Thyroid gland (tissue), 4 donors: ENCODE results near the gene ZNF66.
"Not testable (repeated sequence)": the region's sequence is repeated elsewhere in the genome, so short reads cannot be mapped to it uniquely, and the experiment has no call there.

Source experiments
- POLR2A ChIP-seq, 2 donors: fragments of 450-650 bp; IDR thresholded peaks; one replicate each; pipeline ENCODE4 v1.6.1; 2017; ENCODE audit warnings: antibody characterized with exemption in 2 of 2, mild to moderate bottlenecking in 2 of 2, moderate library complexity in 1 of 2
- TF ChIP-seq, protein P1 (sequence below), 6 experiments: fragments of 200-600 bp in 3 of 6; fragments of 450-650 bp in 3 of 6; sonication (generic) in 3 of 6; IDR thresholded peaks; one replicate each; pipeline ENCODE4 v1.5.1; 2016 to 2019; ENCODE audit warnings: antibody characterized with exemption in 6 of 6, mild to moderate bottlenecking in 2 of 6, inconsistent platforms in 1 of 6, moderate library complexity in 1 of 6

DNA sequence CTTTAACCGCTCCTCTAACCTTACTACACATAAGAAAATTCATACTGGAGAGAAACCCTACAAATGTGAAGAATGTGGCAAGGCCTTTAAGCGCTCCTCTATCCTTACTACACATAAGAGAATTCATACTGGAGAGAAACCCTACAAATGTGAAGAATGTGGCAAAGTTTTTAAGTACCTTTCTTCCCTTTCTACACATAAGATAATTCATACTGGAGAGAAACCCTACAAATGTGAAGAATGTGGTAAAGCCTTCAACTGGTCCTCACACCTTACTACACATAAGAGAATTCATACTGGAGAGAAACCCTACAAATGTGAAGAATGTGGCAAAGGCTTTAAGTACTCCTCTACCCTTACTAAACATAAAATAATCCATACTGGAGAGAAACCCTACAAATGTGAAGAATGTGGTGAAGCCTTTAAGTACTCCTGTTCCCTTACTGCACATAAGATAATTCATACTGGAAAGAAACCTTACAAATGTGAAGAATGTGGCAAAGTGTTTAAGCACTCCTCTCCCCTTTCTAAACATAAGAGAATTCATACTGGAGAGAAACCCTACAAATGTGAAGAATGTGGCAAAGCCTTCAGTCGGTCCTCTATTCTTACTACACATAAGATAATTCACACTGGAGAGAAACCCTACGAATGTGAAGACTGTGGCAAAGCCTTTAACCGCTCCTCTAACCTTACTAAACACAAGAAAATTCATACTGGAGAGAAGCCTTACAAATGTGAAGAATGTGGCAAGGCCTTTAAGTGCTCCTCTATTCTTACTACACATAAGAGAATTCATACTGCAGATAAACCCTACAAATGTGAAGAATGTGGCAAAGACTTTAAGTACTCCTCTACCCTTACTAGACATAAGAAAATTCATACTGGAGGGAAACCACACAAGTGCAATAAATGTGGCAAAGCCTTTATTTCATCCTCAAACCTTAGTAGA lies 30.5 kb downstream of the ZNF66 start:
- TF ChIP-seq, protein P1, sequence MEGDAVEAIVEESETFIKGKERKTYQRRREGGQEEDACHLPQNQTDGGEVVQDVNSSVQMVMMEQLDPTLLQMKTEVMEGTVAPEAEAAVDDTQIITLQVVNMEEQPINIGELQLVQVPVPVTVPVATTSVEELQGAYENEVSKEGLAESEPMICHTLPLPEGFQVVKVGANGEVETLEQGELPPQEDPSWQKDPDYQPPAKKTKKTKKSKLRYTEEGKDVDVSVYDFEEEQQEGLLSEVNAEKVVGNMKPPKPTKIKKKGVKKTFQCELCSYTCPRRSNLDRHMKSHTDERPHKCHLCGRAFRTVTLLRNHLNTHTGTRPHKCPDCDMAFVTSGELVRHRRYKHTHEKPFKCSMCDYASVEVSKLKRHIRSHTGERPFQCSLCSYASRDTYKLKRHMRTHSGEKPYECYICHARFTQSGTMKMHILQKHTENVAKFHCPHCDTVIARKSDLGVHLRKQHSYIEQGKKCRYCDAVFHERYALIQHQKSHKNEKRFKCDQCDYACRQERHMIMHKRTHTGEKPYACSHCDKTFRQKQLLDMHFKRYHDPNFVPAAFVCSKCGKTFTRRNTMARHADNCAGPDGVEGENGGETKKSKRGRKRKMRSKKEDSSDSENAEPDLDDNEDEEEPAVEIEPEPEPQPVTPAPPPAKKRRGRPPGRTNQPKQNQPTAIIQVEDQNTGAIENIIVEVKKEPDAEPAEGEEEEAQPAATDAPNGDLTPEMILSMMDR (IDR thresholded peaks at IDR 0.05), result not testable (repeated sequence)
- not testable (repeated sequence) for TF ChIP-seq POLR2A (IDR thresholded peaks at IDR 0.05)
